CD14-positive monocyte (primary cell): ENCODE results near the gene WNT6. TPM values are rescaled to one million over a fixed set of nuclear protein-coding genes. Genes with fewer than 3 reads are reported as not detected.

Experiments
- DNase-seq, 3 donors: peaks; one replicate each; pipeline ENCODE4 v3.0.0-alpha.2; 2011 to 2022
- H2AFZ ChIP-seq: 2 replicates; pipeline ENCODE4 v1.6.0; 2012; ENCODE audit warnings: mild to moderate bottlenecking, low read depth, low read length, inconsistent platforms; ENCODE audit not compliant: insufficient read depth, poor library complexity, severe bottlenecking
- H3K27ac ChIP-seq, 2 donors: 1 replicate in 1 of 2; 2 replicates in 1 of 2; pipeline ENCODE4 v1.5.1; 2012 to 2013; ENCODE audit warnings: low read length in 2 of 2, control low read depth in 1 of 2, inconsistent platforms in 1 of 2, low read depth in 1 of 2, mild to moderate bottlenecking in 1 of 2
- H3K27me3 ChIP-seq, 2 donors: one replicate each; pipeline versions ENCODE4 v1.6.0 to v1.6.1; 2011 to 2013; ENCODE audit warnings: low read length in 2 of 2; ENCODE audit not compliant: control insufficient read depth in 2 of 2, insufficient read depth in 2 of 2
- H3K36me3 ChIP-seq, 2 donors: replicated peaks in 1 of 2; 1 replicate in 1 of 2; 2 replicates in 1 of 2; pipeline versions ENCODE4 v1.5.1 to v1.6.1; 2012 to 2013; ENCODE audit warnings: low read length in 2 of 2, control low read depth in 1 of 2, inconsistent platforms in 1 of 2, mild to moderate bottlenecking in 1 of 2; ENCODE audit not compliant: insufficient read depth in 2 of 2, control insufficient read depth in 1 of 2
- H3K4me1 ChIP-seq, 2 donors: 1 replicate in 1 of 2; 2 replicates in 1 of 2; pipeline versions ENCODE4 v1.5.1 to v1.6.1; 2012 to 2013; ENCODE audit warnings: low read length in 2 of 2, control low read depth in 1 of 2, inconsistent platforms in 1 of 2, mild to moderate bottlenecking in 1 of 2, moderate library complexity in 1 of 2; ENCODE audit not compliant: insufficient read depth in 2 of 2, control insufficient read depth in 1 of 2
- H3K4me2 ChIP-seq: replicated peaks from 2 replicates; pipeline ENCODE3; 2012; ENCODE audit warnings: low read length, moderate library complexity, mild to moderate bottlenecking; ENCODE audit not compliant: poor library complexity, severe bottlenecking; ENCODE audit errors: extremely low read depth
- H3K4me3 ChIP-seq, 3 experiments: fragments of 200-600 bp in 1 of 3; sonication (generic) in 1 of 3; replicated peaks in 1 of 3; 1 replicate in 2 of 3; 2 replicates in 1 of 3; pipeline ENCODE4 v1.5.1; 2011 to 2013; ENCODE audit warnings: low read length in 3 of 3, mild to moderate bottlenecking in 3 of 3, control low read depth in 2 of 3, low read depth in 2 of 3, inconsistent platforms in 1 of 3, moderate library complexity in 1 of 3
- H3K79me2 ChIP-seq: 2 replicates; pipeline ENCODE4 v1.6.0; 2012; ENCODE audit warnings: mild to moderate bottlenecking, control low read depth, inconsistent platforms, low read length, moderate library complexity; ENCODE audit not compliant: insufficient read depth
- H3K9ac ChIP-seq: 2 replicates; pipeline ENCODE4 v1.6.0; 2017; ENCODE audit warnings: low read length, mild to moderate bottlenecking; ENCODE audit not compliant: insufficient read depth, poor library complexity, severe bottlenecking
- H3K9me3 ChIP-seq, 2 donors: replicated peaks in 1 of 2; 1 replicate in 1 of 2; 2 replicates in 1 of 2; pipeline versions ENCODE4 v1.5.1 to v1.6.1; 2012 to 2013; ENCODE audit warnings: low read length in 2 of 2, control low read depth in 1 of 2; ENCODE audit not compliant: control insufficient read depth in 1 of 2, insufficient read depth in 1 of 2
- H4K20me1 ChIP-seq: 2 replicates; pipeline ENCODE4 v1.6.0; 2012; ENCODE audit warnings: mild to moderate bottlenecking, low read length, control low read depth, moderate library complexity; ENCODE audit not compliant: insufficient read depth
- H3K27ac Mint-ChIP-seq, 7 donors: one replicate each; pipeline ENCODE4 v1.8.0; 2020; ENCODE audit warnings: mild to moderate bottlenecking in 7 of 7, mixed read lengths in 7 of 7, moderate library complexity in 6 of 7, inconsistent platforms in 2 of 7
- H3K27me3 Mint-ChIP-seq, 3 donors: one replicate each; pipeline ENCODE4 v1.8.0; 2021 to 2022; ENCODE audit warnings: low read depth in 3 of 3, mild to moderate bottlenecking in 3 of 3, mixed read lengths in 3 of 3, moderate library complexity in 3 of 3, inconsistent platforms in 1 of 3
- H3K36me3 Mint-ChIP-seq, 2 donors: one replicate each; pipeline ENCODE4 v1.8.0; 2020; ENCODE audit warnings: mixed read lengths in 2 of 2, inconsistent platforms in 1 of 2, mild to moderate bottlenecking in 1 of 2
- H3K4me1 Mint-ChIP-seq: one replicate; pipeline ENCODE4 v1.8.0; 2020; ENCODE audit warnings: mild to moderate bottlenecking, mixed read lengths
- H3K4me3 Mint-ChIP-seq, 2 donors: one replicate each; pipeline ENCODE4 v1.8.0; 2020; ENCODE audit warnings: mild to moderate bottlenecking in 2 of 2, mixed read lengths in 2 of 2, moderate library complexity in 1 of 2
- H3K9me3 Mint-ChIP-seq, 7 donors: one replicate each; pipeline ENCODE4 v1.8.0; 2020 to 2022; ENCODE audit warnings: mixed read lengths in 7 of 7, mild to moderate bottlenecking in 6 of 7, moderate library complexity in 6 of 7, inconsistent platforms in 2 of 7
- CTCF ChIP-seq: fragments of 200-600 bp; IDR thresholded peaks from one replicate; pipeline ENCODE4 v1.8.0; 2022; ENCODE audit warnings: antibody characterized with exemption, mild to moderate bottlenecking
- WGBS: methylation state at CpG from one replicate; pipeline ENCODE4 v1.1.5; 2013; ENCODE audit warnings: missing lambda C conversion rate; ENCODE audit not compliant: insufficient coverage; 5-methylcytosine and 5-hydroxymethylcytosine counted together
- intact Hi-C, 2 donors: fragments of 100-400 bp; cut with micrococcal nuclease; formaldehyde crosslinking; loops; one replicate each; pipeline versions ENCODE4 v1.15.0 to v1.15.1; 2023
- polyA plus RNA-seq, 3 donors: library from polyadenylated mRNA; depleted of rRNA in 1 of 3; unstranded in 2 of 3; stranded (reverse) in 1 of 3; fragments of 300-500 nt in 2 of 3; fragments of >200 nt in 1 of 3; fragmentation: Illumina TruSeq in 2 of 3; gene quantifications; 1 replicate in 2 of 3; 2 replicates in 1 of 3; pipeline ENCODE4 v1.2.3, GENCODE V29; 2012 to 2021

The WNT6 gene
- polyA plus RNA-seq, 3 donors: 0.27 to 0.65 (median 0.37) TPM

GRCh38 chr2:218826791-218827190, 32.8 kb upstream of the WNT6 start:
- Histone ChIP-seq H3K4me1 (peaks cover 8 to 16% of the 10 kb centered on the region in 2 donors), H3K36me3 (no peaks in the 10 kb centered on the region), H3K27ac (no peak overlapping the region), H3K9ac (no peak overlapping the region), H3K79me2 (no peaks in the 10 kb centered on the region), H3K4me2 (peak overlapping the region; percentile 51), H2AFZ (peak overlapping the region; percentile 57), H3K27me3 (peaks cover 0 to 5% of the 10 kb centered on the region in 2 donors), H4K20me1 (no peaks in the 10 kb centered on the region), H3K4me3 (peak overlapping the region in 1 of 3 experiments; percentile 28), H3K9me3 (no peaks in the 10 kb centered on the region)
- Mint-ChIP-seq H3K9me3 (peaks cover 0 to 7% (median 0%) of the 10 kb centered on the region in 7 donors), H3K27ac (peak overlapping the region in 3 of 7 donors; percentile 25 to 51 (median 42)), H3K27me3 (peaks cover 18 to 29% (median 21%) of the 10 kb centered on the region in 3 donors), H3K4me3 (peak overlapping the region in 1 of 2 donors; percentile 39), H3K4me1 (peaks cover 22% of the 10 kb centered on the region), H3K36me3 (peaks cover 4 to 7% of the 10 kb centered on the region in 2 donors)
- intact Hi-C loops: no loop called here
- 85% methylated on average over 4 of the region's 10 CpGs for WGBS
- no peak for DNase-seq
- no peak for TF ChIP-seq CTCF

GRCh38 chr2:218827701-218828476, 31.7 kb upstream of the WNT6 start:
- DNase-seq: no peak
- no peak overlapping the region for H3K9ac ChIP-seq
- H4K20me1 ChIP-seq: no peaks in the 10 kb centered on the region
- no peak overlapping the region for H3K4me3 ChIP-seq
- H3K4me2 ChIP-seq: no peak overlapping the region
- H3K36me3 ChIP-seq: no peaks in the 10 kb centered on the region
- Mint-ChIP-seq H3K27me3 (peaks cover 24 to 36% (median 28%) of the 10 kb centered on the region in 3 donors), H3K9me3 (peaks cover 0 to 5% (median 0%) of the 10 kb centered on the region in 7 donors), H3K4me3 (no peak overlapping the region), H3K27ac (no peak overlapping the region), H3K4me1 (peaks cover 29% of the 10 kb centered on the region), H3K36me3 (peaks cover 0 to 3% of the 10 kb centered on the region in 2 donors)
- H3K9me3 ChIP-seq: no peaks in the 10 kb centered on the region
- TF ChIP-seq CTCF: no peak
- 73% methylated on average over 7 of the region's 14 CpGs for WGBS
- intact Hi-C loops: no loop called here
- H3K27me3 ChIP-seq: peaks cover 4 to 8% of the 10 kb centered on the region in 2 donors
- H2AFZ ChIP-seq: no peak overlapping the region
- peaks cover 10 to 22% of the 10 kb centered on the region in 2 donors for H3K4me1 ChIP-seq
- H3K27ac ChIP-seq: no peak overlapping the region
- H3K79me2 ChIP-seq: no peaks in the 10 kb centered on the region
